HG02870 (cell line): ENCODE measurements around the gene STAT2.
A peak's percentile ranks its signal among the peaks of the same experiment; 100 is the strongest.
"Not testable (repeated sequence)": the region's sequence is repeated elsewhere in the genome, so short reads cannot be mapped to it uniquely, and the experiment has no call there.

Source experiments
- ATAC-seq: cut with Tn5 transposase; IDR thresholded peaks from one replicate; pipeline ENCODE4 v1.9.1; 2021; ENCODE audit warnings: mild to moderate bottlenecking, moderate library complexity; ENCODE audit not compliant: unreplicated experiment

STAT2 gene

DNA sequence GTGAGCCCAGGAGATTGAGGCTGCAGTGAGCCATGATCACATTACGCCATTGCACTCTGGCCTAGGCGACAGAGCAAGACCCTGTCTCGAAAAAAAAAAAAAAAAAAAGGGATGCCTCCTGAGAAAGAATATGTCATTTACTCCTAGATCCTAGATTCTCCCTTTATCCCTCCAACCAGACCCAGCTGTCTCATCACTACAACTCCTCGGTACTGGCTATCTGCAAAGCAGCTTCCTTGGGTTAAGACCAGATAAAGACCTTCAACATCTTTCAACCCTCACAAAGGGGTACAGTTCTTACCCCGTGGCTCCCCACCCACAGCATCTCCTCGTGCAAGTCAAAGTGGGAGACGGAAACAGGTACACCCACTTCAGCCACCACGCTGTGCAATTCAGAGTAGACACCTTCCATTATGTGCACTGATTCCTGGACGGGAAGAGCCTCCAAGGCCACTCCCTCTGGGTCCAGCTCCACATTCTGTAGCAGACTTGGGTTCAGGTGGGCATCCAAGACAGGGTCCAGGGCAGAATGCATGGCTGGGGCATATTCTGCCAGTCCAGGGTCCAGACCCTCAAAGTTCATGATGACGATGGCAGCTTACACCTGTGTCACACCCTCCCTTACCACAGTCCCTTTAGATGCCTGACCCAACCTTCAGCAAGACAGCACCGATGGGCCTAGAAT, 27.3 kb downstream of the STAT2 start:
- ATAC-seq: no peak

- ATAC-seq: no peak
These were observed 28.9 kb downstream of the STAT2 start for GRCh38 chr12:56330936-56331490.

- no peak for ATAC-seq
These were observed 33.4 kb downstream of the STAT2 start for GRCh38 chr12:56326533-56326932.

DNA sequence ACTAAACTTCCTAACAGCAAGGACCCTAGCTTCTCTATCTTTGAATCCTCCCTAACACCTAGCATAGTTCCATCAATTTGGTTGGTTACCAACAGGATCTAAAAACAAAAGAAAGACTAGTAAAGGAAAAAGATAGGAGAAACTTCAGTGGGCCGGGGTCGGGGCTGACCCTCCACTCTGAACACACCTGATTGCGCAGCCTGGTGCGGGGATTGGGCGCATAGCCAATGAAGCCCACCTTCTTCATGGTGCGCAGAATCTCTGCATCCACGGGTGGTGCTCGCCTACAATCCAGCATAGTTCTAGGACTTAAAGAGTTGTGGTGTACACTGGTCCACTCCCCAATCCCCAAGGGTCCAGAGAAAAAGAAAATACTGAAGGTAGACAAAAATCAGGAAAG, 33.8 kb downstream of the STAT2 start:
- ATAC-seq: no peak

GRCh38 chr12:56324206-56324605, 35.7 kb downstream of the STAT2 start:
- no peak for ATAC-seq

DNA sequence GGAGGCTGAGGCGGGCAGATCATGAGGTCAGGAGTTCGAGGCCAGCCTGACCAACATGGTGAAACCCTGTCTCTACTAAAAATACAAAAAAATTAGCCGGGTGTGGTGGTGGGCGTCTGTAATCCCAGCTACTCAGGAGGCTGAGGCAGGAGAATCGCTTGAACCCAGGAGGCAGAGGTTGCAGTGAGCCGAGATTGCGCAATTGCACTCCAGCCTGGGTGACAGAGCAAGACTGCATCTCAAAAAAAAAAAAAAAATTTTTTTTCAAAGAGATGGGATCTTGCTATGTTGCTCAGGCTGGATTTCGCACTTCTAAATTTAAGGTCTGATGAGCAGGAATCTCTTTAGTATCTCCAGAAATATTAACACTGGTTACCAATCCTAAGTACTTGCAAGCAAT, 38.3 kb downstream of the STAT2 start:
- not testable (repeated sequence) for ATAC-seq

- ATAC-seq: no peak
These were observed 38.9 kb downstream of the STAT2 start for GRCh38 chr12:56321027-56321426.

DNA sequence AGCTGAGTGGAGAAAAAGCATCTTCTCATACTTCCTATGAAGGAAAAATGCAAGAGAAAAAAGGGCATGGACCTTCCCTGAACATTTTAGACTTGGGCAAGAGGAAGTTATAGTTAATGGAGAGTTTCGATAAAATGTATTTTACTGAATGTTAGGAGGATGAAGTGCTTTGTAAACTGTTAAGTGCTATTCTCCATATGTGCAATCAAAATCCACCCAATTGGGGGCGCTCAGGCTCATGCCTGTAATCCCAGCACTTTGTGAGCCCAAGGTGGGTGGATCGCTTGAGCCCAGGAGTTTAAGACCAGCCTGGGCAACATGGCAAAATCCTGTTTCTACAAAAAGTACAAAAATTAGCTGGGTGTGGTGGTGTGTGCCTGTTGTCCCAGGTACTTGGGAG, 42.2 kb downstream of the STAT2 start:
- no peak for ATAC-seq

- ATAC-seq: peak; percentile 86
These were observed 44.1 kb downstream of the STAT2 start, which contains the start of gene CNPY2 for GRCh38 chr12:56315622-56316473. TSS of gene CNPY2 (minus strand) at chr12:56315988. CDS start at chr12:56315217, 771 bp downstream.

GRCh38 chr12:56315249-56315621, 44.7 kb downstream of the STAT2 start:
- ATAC-seq: no peak

DNA sequence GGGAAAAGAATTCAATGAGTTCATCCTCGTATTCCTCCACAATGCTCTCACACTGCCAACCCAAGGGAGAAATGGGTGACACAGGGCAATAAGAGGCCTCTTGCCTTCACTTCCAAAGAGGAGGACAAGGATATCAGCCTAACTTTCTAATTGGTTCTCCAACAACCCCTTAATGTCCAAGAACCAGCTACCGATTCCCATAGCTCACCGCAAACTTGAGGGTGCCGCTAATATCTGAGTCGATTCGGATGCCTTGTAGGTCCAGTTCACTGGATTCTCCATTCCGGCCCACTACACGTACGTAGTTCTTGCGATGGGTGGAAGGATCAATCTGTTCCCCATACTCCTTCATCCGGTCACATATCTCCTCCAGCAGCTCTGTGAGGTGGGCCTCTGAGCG, 48.9 kb downstream of the STAT2 start:
- no peak for ATAC-seq

- no peak for ATAC-seq
These were observed 51.2 kb downstream of the STAT2 start for GRCh38 chr12:56308714-56309113.

GRCh38 chr12:56307221-56307965, 52.5 kb downstream of the STAT2 start:
- no peak for ATAC-seq

- no peak for ATAC-seq
These were observed 54.9 kb downstream of the STAT2 start for GRCh38 chr12:56304872-56305590.

DNA sequence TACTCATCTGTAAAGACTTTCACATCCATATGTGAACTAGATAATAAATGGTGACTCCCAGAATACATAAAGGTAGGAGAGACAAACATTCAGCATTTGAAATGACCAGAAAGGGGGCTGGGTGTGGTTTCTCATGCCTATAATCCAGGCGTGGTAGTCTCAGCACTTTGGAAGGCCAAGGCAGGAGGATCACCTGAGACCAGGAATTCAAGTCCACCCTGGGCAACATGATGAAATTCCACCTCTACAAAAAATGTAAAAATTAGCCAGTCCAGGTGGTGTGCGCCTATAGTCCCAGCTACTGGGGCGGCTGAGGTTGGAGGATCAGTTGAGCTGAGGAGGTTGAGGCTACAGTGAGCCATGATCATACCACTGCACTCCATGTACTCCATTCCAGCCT, 55.6 kb downstream of the STAT2 start:
- ATAC-seq: no peak

- ATAC-seq: no peak
These were observed 59.1 kb downstream of the STAT2 start for GRCh38 chr12:56300644-56301464.

GRCh38 chr12:56299853-56300643, 59.9 kb downstream of the STAT2 start, which contains the start of gene CS:
TSS of gene CS (minus strand) at chr12:56300330. CDS start at chr12:56300201, 129 bp downstream.
- peak; percentile 89 for ATAC-seq

DNA sequence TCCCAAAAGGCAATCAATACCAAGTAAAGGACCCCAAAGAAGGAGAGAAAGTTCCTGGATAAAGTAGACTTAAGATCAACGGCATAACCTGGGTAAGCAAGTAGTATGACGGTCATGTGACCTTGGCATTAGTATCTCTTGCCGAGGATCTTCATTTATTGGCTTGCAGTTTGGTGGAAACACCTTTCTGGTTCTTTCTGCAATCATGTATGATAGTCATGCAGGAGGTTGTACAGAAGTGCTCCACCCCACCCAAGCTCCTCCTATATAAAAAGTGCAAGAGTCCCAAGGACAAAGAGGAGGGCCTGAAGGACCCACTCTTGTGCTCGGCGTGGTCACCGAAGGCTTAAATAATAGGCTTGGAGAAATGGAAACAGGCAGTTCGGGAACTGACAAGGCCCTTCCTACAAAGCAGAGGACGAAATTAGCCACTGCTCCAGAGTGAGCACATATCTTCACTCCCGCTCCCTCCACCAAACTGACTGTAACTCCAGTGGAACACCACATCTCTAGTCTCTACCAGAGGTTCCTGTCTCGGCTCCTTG, 60.5 kb downstream of the STAT2 start:
- ATAC-seq: no peak

GRCh38 chr12:56298828-56299227, 61.1 kb downstream of the STAT2 start:
- ATAC-seq: no peak
